ENCODE measurements around the gene RFX1.

DNA sequence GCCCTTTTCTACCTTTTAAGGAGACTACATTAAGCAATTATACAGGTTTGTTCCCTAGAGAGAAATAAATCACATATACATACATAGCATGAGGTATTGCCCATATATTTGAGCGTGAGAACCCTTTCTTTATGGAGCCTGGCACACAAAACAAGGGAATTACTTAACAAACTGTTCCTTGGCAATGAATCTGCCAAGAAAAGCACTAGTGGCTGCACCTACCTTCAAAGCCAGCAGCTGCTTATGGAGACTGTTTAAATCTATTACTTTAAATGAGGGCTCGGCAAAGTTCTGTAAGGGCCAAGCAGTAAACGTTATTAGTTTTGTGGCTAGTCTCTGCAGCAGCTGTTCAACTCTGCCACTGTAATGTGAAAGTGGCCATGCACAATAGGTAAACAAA is 7.0 kb downstream of the RFX1 start:
- TF ChIP-seq RAD21 (IDR thresholded peaks at IDR 0.05; ENCODE audit: low read depth): no peak
- TF ChIP-seq, protein P1, sequence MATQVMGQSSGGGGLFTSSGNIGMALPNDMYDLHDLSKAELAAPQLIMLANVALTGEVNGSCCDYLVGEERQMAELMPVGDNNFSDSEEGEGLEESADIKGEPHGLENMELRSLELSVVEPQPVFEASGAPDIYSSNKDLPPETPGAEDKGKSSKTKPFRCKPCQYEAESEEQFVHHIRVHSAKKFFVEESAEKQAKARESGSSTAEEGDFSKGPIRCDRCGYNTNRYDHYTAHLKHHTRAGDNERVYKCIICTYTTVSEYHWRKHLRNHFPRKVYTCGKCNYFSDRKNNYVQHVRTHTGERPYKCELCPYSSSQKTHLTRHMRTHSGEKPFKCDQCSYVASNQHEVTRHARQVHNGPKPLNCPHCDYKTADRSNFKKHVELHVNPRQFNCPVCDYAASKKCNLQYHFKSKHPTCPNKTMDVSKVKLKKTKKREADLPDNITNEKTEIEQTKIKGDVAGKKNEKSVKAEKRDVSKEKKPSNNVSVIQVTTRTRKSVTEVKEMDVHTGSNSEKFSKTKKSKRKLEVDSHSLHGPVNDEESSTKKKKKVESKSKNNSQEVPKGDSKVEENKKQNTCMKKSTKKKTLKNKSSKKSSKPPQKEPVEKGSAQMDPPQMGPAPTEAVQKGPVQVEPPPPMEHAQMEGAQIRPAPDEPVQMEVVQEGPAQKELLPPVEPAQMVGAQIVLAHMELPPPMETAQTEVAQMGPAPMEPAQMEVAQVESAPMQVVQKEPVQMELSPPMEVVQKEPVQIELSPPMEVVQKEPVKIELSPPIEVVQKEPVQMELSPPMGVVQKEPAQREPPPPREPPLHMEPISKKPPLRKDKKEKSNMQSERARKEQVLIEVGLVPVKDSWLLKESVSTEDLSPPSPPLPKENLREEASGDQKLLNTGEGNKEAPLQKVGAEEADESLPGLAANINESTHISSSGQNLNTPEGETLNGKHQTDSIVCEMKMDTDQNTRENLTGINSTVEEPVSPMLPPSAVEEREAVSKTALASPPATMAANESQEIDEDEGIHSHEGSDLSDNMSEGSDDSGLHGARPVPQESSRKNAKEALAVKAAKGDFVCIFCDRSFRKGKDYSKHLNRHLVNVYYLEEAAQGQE (IDR thresholded peaks at IDR 0.05; ENCODE audit: low read depth): no peak

All from Ishikawa (cell line).